HUES48 (cell line): ENCODE measurements around the gene LAMC1.

ENCODE experiments used
- H3K27ac ChIP-seq: one replicate; pipeline ENCODE4 v1.7.0; 2013; ENCODE audit warnings: low read depth, low read length, inconsistent platforms
- H3K27me3 ChIP-seq: 2 replicates; pipeline ENCODE4 v1.6.1; 2013; ENCODE audit warnings: mild to moderate bottlenecking, low read length; ENCODE audit not compliant: control insufficient read depth, insufficient read depth
- H3K36me3 ChIP-seq: 2 replicates; pipeline ENCODE4 v1.6.1; 2013; ENCODE audit warnings: low read length; ENCODE audit not compliant: control insufficient read depth, insufficient read depth
- H3K4me1 ChIP-seq: 2 replicates; pipeline ENCODE4 v1.6.1; 2013; ENCODE audit warnings: mild to moderate bottlenecking, low read length; ENCODE audit not compliant: control insufficient read depth, insufficient read depth
- H3K4me3 ChIP-seq: 2 replicates; pipeline ENCODE4 v1.5.1; 2013; ENCODE audit warnings: mild to moderate bottlenecking, low read depth, low read length
- H3K9ac ChIP-seq: 2 replicates; pipeline ENCODE4 v1.6.1; 2013; ENCODE audit warnings: mild to moderate bottlenecking, low read depth, low read length, moderate library complexity
- H3K9me3 ChIP-seq: 2 replicates; pipeline ENCODE4 v1.6.1; 2013; ENCODE audit warnings: low read length; ENCODE audit not compliant: control insufficient read depth, insufficient read depth

LAMC1 gene

DNA sequence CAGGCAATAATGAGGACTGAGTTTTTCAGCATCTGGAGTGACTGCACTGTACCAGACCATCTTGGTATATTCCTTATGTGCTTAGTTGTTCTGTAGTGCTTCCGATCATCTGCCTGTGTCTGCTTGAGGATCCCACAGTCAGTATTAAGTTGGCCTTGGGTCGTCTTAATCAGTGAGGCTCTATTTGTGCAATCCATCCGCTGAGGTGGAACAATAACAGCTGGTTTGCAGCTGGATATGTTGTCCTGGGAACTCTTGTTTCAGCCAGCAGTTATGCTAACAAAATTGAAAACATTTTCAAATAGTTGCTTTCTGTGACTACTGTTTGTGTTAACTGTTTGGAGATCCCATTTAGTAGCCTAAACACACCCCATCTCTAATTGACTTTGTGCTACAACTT lies 73.7 kb downstream of the LAMC1 start:
- H3K4me3 ChIP-seq = no peak overlapping the region
- peak overlapping the region; percentile 59 for H3K27ac ChIP-seq
- H3K4me1 ChIP-seq = peaks cover 69% of the 10 kb centered on the region
- H3K27me3 ChIP-seq = no peaks in the 10 kb centered on the region
- H3K9ac ChIP-seq = no peak overlapping the region
- H3K36me3 ChIP-seq = no peaks in the 10 kb centered on the region
- H3K9me3 ChIP-seq = no peaks in the 10 kb centered on the region

DNA sequence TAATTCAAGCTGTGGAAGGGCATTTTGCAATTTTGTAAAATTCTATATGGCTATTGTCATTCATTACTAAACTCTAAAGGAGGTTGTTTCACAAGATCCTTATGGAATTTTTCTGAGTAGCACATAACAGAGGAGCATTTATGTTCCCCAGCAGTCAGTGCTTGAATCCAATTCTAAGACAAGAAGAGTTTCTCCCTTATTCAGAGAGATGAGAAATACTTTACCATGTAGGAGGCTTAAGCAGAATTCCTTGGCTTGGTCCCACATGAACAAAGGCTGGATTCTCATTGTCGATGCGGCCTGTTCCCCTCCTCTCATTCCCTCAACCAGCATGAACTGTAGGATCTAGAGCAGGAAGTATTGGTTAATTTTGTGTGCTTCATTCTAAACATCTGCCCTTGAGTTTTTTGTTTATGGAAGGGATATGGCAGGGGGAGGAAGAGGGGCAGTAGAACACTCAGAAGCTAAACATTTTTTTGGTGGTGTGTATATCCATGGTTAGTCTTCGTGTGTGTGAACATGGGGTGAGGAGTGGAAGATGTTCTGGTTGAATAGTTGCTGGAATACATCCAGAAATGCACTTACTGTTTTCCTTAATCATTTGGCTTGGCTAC lies 74.3 kb downstream of the LAMC1 start:
- Histone ChIP-seq H3K27ac (peak overlapping the region; percentile 68), H3K27me3 (no peaks in the 10 kb centered on the region), H3K4me1 (peaks cover 69% of the 10 kb centered on the region), H3K36me3 (no peaks in the 10 kb centered on the region), H3K4me3 (no peak overlapping the region), H3K9me3 (no peaks in the 10 kb centered on the region), H3K9ac (no peak overlapping the region)

GRCh38 chr1:183098317-183098716 lies 75.1 kb downstream of the LAMC1 start:
- H3K9ac ChIP-seq = no peak overlapping the region

GRCh38 chr1:183100361-183100974 lies 77.2 kb downstream of the LAMC1 start:
- H3K9ac ChIP-seq = no peak overlapping the region
- H3K27me3 ChIP-seq = no peaks in the 10 kb centered on the region
- H3K36me3 ChIP-seq = peaks cover 17% of the 10 kb centered on the region
- peaks cover 54% of the 10 kb centered on the region for H3K4me1 ChIP-seq
- no peak overlapping the region for H3K27ac ChIP-seq
- no peak overlapping the region for H3K4me3 ChIP-seq
- no peaks in the 10 kb centered on the region for H3K9me3 ChIP-seq

More at GRCh38 chr1:183098317-183098716, 75.1 kb downstream of the LAMC1 start:
- no peaks in the 10 kb centered on the region for H3K9me3 ChIP-seq
- H3K4me1 ChIP-seq = peaks cover 67% of the 10 kb centered on the region
- no peaks in the 10 kb centered on the region for H3K27me3 ChIP-seq
- no peak overlapping the region for H3K4me3 ChIP-seq
- H3K27ac ChIP-seq = no peak overlapping the region
- peaks cover 2% of the 10 kb centered on the region; the same call in 1 of the 2 replicates for H3K36me3 ChIP-seq

DNA sequence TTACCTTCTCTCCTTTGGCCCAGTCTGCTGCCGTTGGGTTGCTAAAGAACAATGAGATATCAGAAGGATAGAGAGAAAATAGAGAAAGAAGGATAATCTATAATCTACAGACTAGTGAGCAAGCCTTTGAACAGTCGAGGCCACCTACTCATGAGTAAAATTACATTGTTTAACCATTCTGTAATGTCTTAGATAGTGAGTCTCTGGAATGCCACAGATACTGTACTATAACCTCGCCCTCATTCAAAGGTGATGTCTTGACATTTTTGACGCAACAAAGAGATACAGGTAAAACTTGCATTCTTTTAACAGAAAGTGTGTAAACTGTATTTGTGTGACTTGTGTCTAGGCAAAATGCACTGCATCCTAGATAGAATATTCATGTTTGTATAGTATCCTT lies 77.9 kb downstream of the LAMC1 start:
- Histone ChIP-seq H3K36me3 (peaks cover 17% of the 10 kb centered on the region), H3K27me3 (no peaks in the 10 kb centered on the region), H3K9ac (no peak overlapping the region), H3K4me3 (no peak overlapping the region), H3K27ac (no peak overlapping the region), H3K4me1 (peaks cover 54% of the 10 kb centered on the region), H3K9me3 (no peaks in the 10 kb centered on the region)

- Histone ChIP-seq H3K27ac (no peak overlapping the region), H3K9me3 (no peaks in the 10 kb centered on the region), H3K4me1 (peaks cover 47% of the 10 kb centered on the region), H3K36me3 (peaks cover 22% of the 10 kb centered on the region), H3K4me3 (no peak overlapping the region), H3K27me3 (no peaks in the 10 kb centered on the region), H3K9ac (no peak overlapping the region)
These were observed 78.6 kb downstream of the LAMC1 start for GRCh38 chr1:183101841-183102276.

DNA sequence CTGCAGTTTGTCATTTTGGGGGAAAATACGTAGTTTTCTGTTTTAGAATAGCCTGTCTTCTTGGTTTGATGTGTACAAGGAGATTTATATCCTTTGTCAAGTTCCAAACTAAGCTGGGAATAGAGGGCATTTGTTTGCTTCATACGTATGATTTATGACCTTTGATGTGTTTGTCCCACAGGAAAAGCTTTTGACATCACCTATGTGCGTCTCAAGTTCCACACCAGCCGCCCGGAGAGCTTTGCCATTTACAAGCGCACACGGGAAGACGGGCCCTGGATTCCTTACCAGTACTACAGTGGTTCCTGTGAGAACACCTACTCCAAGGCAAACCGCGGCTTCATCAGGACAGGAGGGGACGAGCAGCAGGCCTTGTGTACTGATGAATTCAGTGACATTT lies 79.9 kb downstream of the LAMC1 start:
- no peaks in the 10 kb centered on the region for H3K9me3 ChIP-seq
- no peak overlapping the region for H3K4me3 ChIP-seq
- H3K27me3 ChIP-seq = no peaks in the 10 kb centered on the region
- H3K36me3 ChIP-seq = peaks cover 24% of the 10 kb centered on the region
- no peak overlapping the region for H3K9ac ChIP-seq
- peaks cover 34% of the 10 kb centered on the region for H3K4me1 ChIP-seq
- no peak overlapping the region for H3K27ac ChIP-seq

DNA sequence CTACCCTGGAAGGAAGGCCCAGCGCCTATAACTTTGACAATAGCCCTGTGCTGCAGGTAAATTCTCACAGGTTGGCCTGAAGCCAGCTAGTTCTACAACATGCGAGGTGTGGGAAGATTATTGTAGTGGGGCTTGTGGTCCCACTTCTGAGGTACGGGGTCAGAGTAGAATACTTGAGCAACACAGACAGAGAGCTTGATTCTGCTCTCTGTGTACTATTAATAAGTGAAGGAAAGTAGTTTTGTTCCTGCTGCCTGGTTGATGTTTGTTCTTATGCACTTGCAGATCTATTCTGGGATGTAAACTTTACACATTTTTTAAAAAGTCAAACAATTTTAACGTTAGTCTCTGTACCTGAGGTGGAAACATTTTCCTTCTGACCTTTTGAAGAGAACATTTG lies 80.4 kb downstream of the LAMC1 start:
- Histone ChIP-seq H3K9ac (no peak overlapping the region), H3K27me3 (no peaks in the 10 kb centered on the region), H3K4me1 (peaks cover 32% of the 10 kb centered on the region), H3K9me3 (no peaks in the 10 kb centered on the region), H3K4me3 (no peak overlapping the region), H3K36me3 (peaks cover 24% of the 10 kb centered on the region), H3K27ac (no peak overlapping the region)

- no peaks in the 10 kb centered on the region for H3K9me3 ChIP-seq
- no peak overlapping the region for H3K9ac ChIP-seq
- H3K27ac ChIP-seq = no peak overlapping the region
These were observed 82.2 kb downstream of the LAMC1 start for GRCh38 chr1:183105449-183105848.

GRCh38 chr1:183106166-183106565 lies 82.9 kb downstream of the LAMC1 start:
- Histone ChIP-seq H3K27ac (no peak overlapping the region), H3K9ac (no peak overlapping the region), H3K4me3 (no peak overlapping the region), H3K27me3 (no peaks in the 10 kb centered on the region), H3K4me1 (peaks cover 23% of the 10 kb centered on the region), H3K36me3 (peaks cover 35% of the 10 kb centered on the region), H3K9me3 (no peaks in the 10 kb centered on the region)

More at GRCh38 chr1:183105449-183105848, 82.2 kb downstream of the LAMC1 start:
- peaks cover 28% of the 10 kb centered on the region for H3K4me1 ChIP-seq
- no peak overlapping the region for H3K4me3 ChIP-seq
- no peaks in the 10 kb centered on the region for H3K27me3 ChIP-seq
- H3K36me3 ChIP-seq = peaks cover 31% of the 10 kb centered on the region

DNA sequence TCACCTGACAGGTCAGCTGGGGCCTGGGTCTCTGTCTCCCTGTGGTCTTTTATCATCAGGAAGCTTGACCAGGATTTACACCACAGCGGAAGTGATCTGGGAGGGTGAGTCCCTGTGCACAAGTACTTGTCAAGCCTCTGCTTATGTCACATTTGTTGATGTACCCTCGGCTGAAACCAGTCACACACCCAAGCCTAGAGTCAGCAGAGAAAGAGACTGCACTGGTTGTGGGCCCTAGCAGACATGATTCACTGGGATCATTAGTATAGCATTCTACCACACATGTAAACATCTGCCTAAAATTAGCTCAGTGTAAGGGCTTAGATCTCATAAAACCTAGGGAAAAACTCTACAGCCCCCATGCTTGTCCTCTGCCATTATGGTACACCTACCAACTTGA lies 83.5 kb downstream of the LAMC1 start:
- Histone ChIP-seq H3K9me3 (no peaks in the 10 kb centered on the region), H3K4me3 (no peak overlapping the region), H3K4me1 (peaks cover 20% of the 10 kb centered on the region), H3K27ac (no peak overlapping the region), H3K36me3 (peaks cover 35% of the 10 kb centered on the region), H3K27me3 (no peaks in the 10 kb centered on the region), H3K9ac (no peak overlapping the region)
